ENCODE data around the gene COL19A1.
"Not testable (repeated sequence)": the region's sequence is repeated elsewhere in the genome, so short reads cannot be mapped to it uniquely, and the experiment has no call there.

DNA sequence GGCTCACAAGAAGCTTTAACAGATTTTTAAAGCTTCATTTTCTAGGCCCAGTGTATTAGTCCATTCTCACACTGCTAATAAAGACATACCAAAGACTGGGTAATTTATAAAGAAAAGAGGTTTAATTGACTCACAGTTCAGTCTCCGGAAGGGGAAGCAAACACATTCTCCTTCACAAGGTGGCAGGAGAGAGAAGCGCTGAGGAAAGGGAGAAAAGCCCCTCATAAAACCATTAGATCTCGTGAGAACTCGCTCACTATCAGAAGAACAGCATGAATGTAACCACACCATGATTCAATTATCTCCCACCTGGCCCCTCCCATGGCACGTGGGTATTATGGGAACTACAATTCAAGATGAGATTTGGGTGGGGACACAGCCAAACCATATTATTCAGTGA lies 42.0 kb upstream of the COL19A1 start:
- TF ChIP-seq, protein P1, sequence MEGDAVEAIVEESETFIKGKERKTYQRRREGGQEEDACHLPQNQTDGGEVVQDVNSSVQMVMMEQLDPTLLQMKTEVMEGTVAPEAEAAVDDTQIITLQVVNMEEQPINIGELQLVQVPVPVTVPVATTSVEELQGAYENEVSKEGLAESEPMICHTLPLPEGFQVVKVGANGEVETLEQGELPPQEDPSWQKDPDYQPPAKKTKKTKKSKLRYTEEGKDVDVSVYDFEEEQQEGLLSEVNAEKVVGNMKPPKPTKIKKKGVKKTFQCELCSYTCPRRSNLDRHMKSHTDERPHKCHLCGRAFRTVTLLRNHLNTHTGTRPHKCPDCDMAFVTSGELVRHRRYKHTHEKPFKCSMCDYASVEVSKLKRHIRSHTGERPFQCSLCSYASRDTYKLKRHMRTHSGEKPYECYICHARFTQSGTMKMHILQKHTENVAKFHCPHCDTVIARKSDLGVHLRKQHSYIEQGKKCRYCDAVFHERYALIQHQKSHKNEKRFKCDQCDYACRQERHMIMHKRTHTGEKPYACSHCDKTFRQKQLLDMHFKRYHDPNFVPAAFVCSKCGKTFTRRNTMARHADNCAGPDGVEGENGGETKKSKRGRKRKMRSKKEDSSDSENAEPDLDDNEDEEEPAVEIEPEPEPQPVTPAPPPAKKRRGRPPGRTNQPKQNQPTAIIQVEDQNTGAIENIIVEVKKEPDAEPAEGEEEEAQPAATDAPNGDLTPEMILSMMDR (IDR thresholded peaks at IDR 0.05; ENCODE audit: low read depth, low read length), result not testable (repeated sequence)
- not testable (repeated sequence) for TF ChIP-seq EZH2phosphoT487 (IDR thresholded peaks at IDR 0.05; ENCODE audit: low read depth)

All from OCI-LY3 (cell line).